ENCODE results near the gene TYRO3.

- TF ChIP-seq POLR2A (IDR thresholded peaks at IDR 0.05; ENCODE audit: low read length) (no peak), GATA1 (IDR thresholded peaks at IDR 0.05; ENCODE audit: low read depth, low read length) (no peak)
These were observed 6.0 kb downstream of the TYRO3 start for GRCh38 chr15:41564960-41565502.

Measured in erythroblast (primary cell).